IMR-90 (cell line): ENCODE results near the gene GSTT4. TPM values are rescaled to one million over a fixed set of nuclear protein-coding genes. Genes with fewer than 3 reads are reported as not detected.
"Not testable (repeated sequence)": the region's sequence is repeated elsewhere in the genome, so short reads cannot be mapped to it uniquely, and the experiment has no call there.

Source experiments
- ATAC-seq: fragments of 200-7000 bp; cut with Tn5 transposase; 2 replicates; pipeline ENCODE4 v1.9.1; 2020; ENCODE audit warnings: low read depth, mild to moderate bottlenecking, moderate library complexity
- BruUV-seq: library from RNA; stranded (reverse); fragments of 400-500 nt; replicated peaks from 2 replicates; lab custom pipeline; 2021; lab: Mats Ljungman, UMichigan
- CTCF ChIA-PET: fragments of 300-600 bp; formaldehyde crosslinking; extraction: SDS; loops from one replicate; lab custom pipeline; 2021; ENCODE audit warnings: antibody characterized with exemption; lab: Yijun Ruan, JAX
- POLR2A ChIA-PET: fragments of 300-600 bp; sonication (Branson Sonifier 250); formaldehyde crosslinking; loops from one replicate; lab custom pipeline; 2022; ENCODE audit warnings: antibody characterized with exemption; ENCODE audit not compliant: unreplicated experiment; lab: Charles Lee
- DNase-seq: peaks from one replicate; pipeline ENCODE4 v3.0.0; 2013
- H2AFZ ChIP-seq: replicated peaks from 2 replicates; pipeline ENCODE3; 2013; ENCODE audit warnings: low read length, mild to moderate bottlenecking; ENCODE audit not compliant: poor library complexity
- H2AK5ac ChIP-seq: 2 replicates; pipeline ENCODE4 v1.6.1; 2013; ENCODE audit warnings: low read depth, low read length, inconsistent platforms
- H2AK9ac ChIP-seq: replicated peaks from 2 replicates; pipeline ENCODE3; 2013; ENCODE audit warnings: mild to moderate bottlenecking, low read depth, low read length, moderate library complexity; ENCODE audit not compliant: poor library complexity
- H2BK120ac ChIP-seq: 2 replicates; pipeline ENCODE4 v1.6.1; 2013; ENCODE audit warnings: low read depth, low read length, inconsistent platforms
- H2BK15ac ChIP-seq: 3 replicates; pipeline ENCODE4 v1.6.1; 2013; ENCODE audit warnings: low read depth, low read length, inconsistent platforms
- H2BK20ac ChIP-seq: 2 replicates; pipeline ENCODE4 v1.6.1; 2013; ENCODE audit warnings: low read depth, mild to moderate bottlenecking, inconsistent platforms, low read length, moderate library complexity
- H2BK5ac ChIP-seq: 2 replicates; pipeline ENCODE4 v1.6.1; 2013; ENCODE audit warnings: mild to moderate bottlenecking, low read depth, low read length, inconsistent platforms; ENCODE audit not compliant: poor library complexity, severe bottlenecking
- H3K14ac ChIP-seq: replicated peaks from 2 replicates; pipeline ENCODE4 v1.6.1; 2013; ENCODE audit warnings: low read depth, low read length, inconsistent platforms
- H3K18ac ChIP-seq: 2 replicates; pipeline ENCODE4 v1.6.1; 2013; ENCODE audit warnings: low read depth, low read length, control low read depth
- H3K23ac ChIP-seq: 2 replicates; pipeline ENCODE4 v1.6.1; 2013; ENCODE audit warnings: low read depth, low read length, inconsistent platforms
- H3K27ac ChIP-seq: 2 replicates; pipeline ENCODE4 v1.5.1; 2013; ENCODE audit warnings: mild to moderate bottlenecking, control low read depth, low read length; ENCODE audit not compliant: insufficient read depth
- H3K27me3 ChIP-seq: 2 replicates; pipeline ENCODE4 v1.6.1; 2013; ENCODE audit warnings: low read length; ENCODE audit not compliant: control insufficient read depth, insufficient read depth
- H3K36me3 ChIP-seq: 2 replicates; pipeline ENCODE4 v1.6.1; 2013; ENCODE audit warnings: low read length, mixed read lengths; ENCODE audit not compliant: control insufficient read depth, insufficient read depth
- H3K4ac ChIP-seq: 2 replicates; pipeline ENCODE4 v1.6.1; 2013; ENCODE audit warnings: low read depth, low read length, inconsistent platforms
- H3K4me1 ChIP-seq: 2 replicates; pipeline ENCODE4 v1.6.1; 2013; ENCODE audit warnings: low read length, mixed read lengths; ENCODE audit not compliant: control insufficient read depth, insufficient read depth
- H3K4me2 ChIP-seq: 2 replicates; pipeline ENCODE4 v1.6.1; 2013; ENCODE audit warnings: low read depth, mild to moderate bottlenecking, control low read depth, low read length, moderate library complexity
- H3K4me3 ChIP-seq: 2 replicates; pipeline ENCODE4 v1.5.1; 2013; ENCODE audit warnings: low read depth, mild to moderate bottlenecking, control low read depth, low read length, moderate library complexity; ENCODE audit not compliant: insufficient read depth
- H3K56ac ChIP-seq: 2 replicates; pipeline ENCODE4 v1.6.1; 2013; ENCODE audit warnings: low read length, inconsistent platforms; ENCODE audit not compliant: insufficient read depth; ENCODE audit errors: extremely low read depth
- H3K79me1 ChIP-seq, 2 experiments: 2 replicates each; pipeline ENCODE4 v1.6.1; 2013; ENCODE audit warnings: low read length in 2 of 2, inconsistent platforms in 1 of 2, low read depth in 1 of 2
- H3K9ac ChIP-seq: 2 replicates; pipeline ENCODE4 v1.6.1; 2013; ENCODE audit warnings: low read depth, low read length, control low read depth
- H3K9me1 ChIP-seq: 2 replicates; pipeline ENCODE4 v1.6.1; 2013; ENCODE audit warnings: low read length, inconsistent platforms; ENCODE audit not compliant: insufficient read depth
- H3K9me3 ChIP-seq: 2 replicates; pipeline ENCODE4 v1.6.1; 2013; ENCODE audit warnings: low read length; ENCODE audit not compliant: control insufficient read depth, insufficient read depth
- H4K20me1 ChIP-seq: 2 replicates; pipeline ENCODE4 v1.6.1; 2013; ENCODE audit warnings: low read length, inconsistent platforms; ENCODE audit not compliant: insufficient read depth
- H4K5ac ChIP-seq: 2 replicates; pipeline ENCODE4 v1.6.1; 2013; ENCODE audit warnings: mild to moderate bottlenecking, low read depth, low read length, control low read depth
- H4K8ac ChIP-seq, 2 experiments: 2 replicates each; pipeline ENCODE4 v1.6.1; 2013; ENCODE audit warnings: low read depth in 2 of 2, low read length in 2 of 2, control low read depth in 1 of 2, inconsistent platforms in 1 of 2
- H4K91ac ChIP-seq: 2 replicates; pipeline ENCODE4 v1.6.1; 2013; ENCODE audit warnings: low read depth, low read length, inconsistent platforms; ENCODE audit not compliant: insufficient read depth
- MAFK ChIP-seq: IDR thresholded peaks from 2 replicates; pipeline ENCODE4 v1.6.1; 2012; ENCODE audit warnings: low read depth, low read length, improper control_type of control experiment
- RAD21 ChIP-seq: IDR thresholded peaks from 2 replicates; pipeline ENCODE4 v1.6.1; 2012; ENCODE audit warnings: low read length, improper control_type of control experiment
- WGBS, 2 experiments: methylation state at CpG; one replicate each; pipeline versions ENCODE4 v1.1.5 to v1.1.7; 2013; ENCODE audit warnings: missing lambda C conversion rate in 2 of 2; ENCODE audit not compliant: insufficient read length in 1 of 2; ENCODE audit errors: extremely low coverage in 2 of 2; 5-methylcytosine and 5-hydroxymethylcytosine counted together
- dilution Hi-C: fragments of 300-500 bp; cut with HindIII; formaldehyde crosslinking; loops from one replicate; pipeline ENCODE4 v1.14.3; 2018; ENCODE audit warnings: low sequenced_read_pairs; ENCODE audit not compliant: unreplicated experiment
- in situ Hi-C: fragments of 300-500 bp; cut with MboI; formaldehyde crosslinking; loops from 3 replicates; pipeline ENCODE4 v1.14.3; 2019; ENCODE audit warnings: low sequenced_read_pairs, inconsistent platforms, mixed read lengths
- intact Hi-C: fragments of 100-400 bp; cut with micrococcal nuclease; formaldehyde crosslinking; loops from 2 replicates; pipeline ENCODE4 v1.10.0; 2022
- polyA plus RNA-seq, 3 experiments: library from polyadenylated mRNA; depleted of rRNA; stranded (reverse); fragments of >200 nt; gene quantifications; 2 replicates each; pipeline ENCODE4 v1.2.3, GENCODE V29; 2012; ENCODE audit warnings: low replicate concordance in 1 of 3
- total RNA-seq: library from RNA; depleted of rRNA; stranded (reverse); fragments of >200 nt; gene quantifications from 2 replicates; pipeline ENCODE4 v1.2.3, GENCODE V29; 2012

GSTT4 gene
- total and polyA plus RNA-seq, 2 of the 4 experiments (the other 2 are of a cell fraction), result not detected

GRCh38 chr22:23997092-23997491 is 8.2 kb downstream of the GSTT4 start:
- no peaks in the 10 kb centered on the region for H3K4me1 ChIP-seq
- H3K14ac ChIP-seq, result no peak overlapping the region
- H3K27ac ChIP-seq, result no peak overlapping the region
- ATAC-seq (no peak), DNase-seq (no peak)
- TF ChIP-seq MAFK (no peak), RAD21 (no peak)
- no peak overlapping the region for H3K18ac ChIP-seq
- ChIA-PET POLR2A (no interaction called here), CTCF (interaction anchor here (0.7 kb wide), 1 partner anchor 1391 kb away, joined by 3 read pairs; no protein-coding TSS in a partner anchor)
- no peak overlapping the region for H2BK5ac ChIP-seq
- no peak overlapping the region for H3K4ac ChIP-seq
- H3K23ac ChIP-seq, result no peak overlapping the region
- no peaks in the 10 kb centered on the region for H3K36me3 ChIP-seq
- BruUV-seq, result no TSS peak
- H4K91ac ChIP-seq, result no peak overlapping the region
- no peaks in the 10 kb centered on the region for H3K9me1 ChIP-seq
- H2AFZ ChIP-seq, result no peak overlapping the region
- H2AK5ac ChIP-seq, result no peak overlapping the region
- no peak overlapping the region for H3K56ac ChIP-seq
- intact Hi-C loops, result no loop called here
- no peak overlapping the region for H2BK120ac ChIP-seq
- H2AK9ac ChIP-seq, result no peak overlapping the region
- no peaks in the 10 kb centered on the region for H3K79me1 ChIP-seq
- in situ Hi-C loops, result loop anchor here (5.0 kb wide), 1 partner anchor 175 kb away; no protein-coding TSS in a partner anchor
- H2BK15ac ChIP-seq, result no peak overlapping the region
- WGBS, 2 experiments, result no CpG with 5 or more reads among the region's 3 CpGs
- H3K4me2 ChIP-seq, result no peak overlapping the region
- H3K27me3 ChIP-seq, result no peaks in the 10 kb centered on the region
- H3K9ac ChIP-seq, result no peak overlapping the region
- no peaks in the 10 kb centered on the region for H4K20me1 ChIP-seq
- H3K4me3 ChIP-seq, result no peak overlapping the region
- no peaks in the 10 kb centered on the region for H3K9me3 ChIP-seq
- no peak overlapping the region for H4K8ac ChIP-seq
- dilution Hi-C loops, result no loop called here
- H4K5ac ChIP-seq, result no peak overlapping the region
- H2BK20ac ChIP-seq, result no peak overlapping the region

DNA sequence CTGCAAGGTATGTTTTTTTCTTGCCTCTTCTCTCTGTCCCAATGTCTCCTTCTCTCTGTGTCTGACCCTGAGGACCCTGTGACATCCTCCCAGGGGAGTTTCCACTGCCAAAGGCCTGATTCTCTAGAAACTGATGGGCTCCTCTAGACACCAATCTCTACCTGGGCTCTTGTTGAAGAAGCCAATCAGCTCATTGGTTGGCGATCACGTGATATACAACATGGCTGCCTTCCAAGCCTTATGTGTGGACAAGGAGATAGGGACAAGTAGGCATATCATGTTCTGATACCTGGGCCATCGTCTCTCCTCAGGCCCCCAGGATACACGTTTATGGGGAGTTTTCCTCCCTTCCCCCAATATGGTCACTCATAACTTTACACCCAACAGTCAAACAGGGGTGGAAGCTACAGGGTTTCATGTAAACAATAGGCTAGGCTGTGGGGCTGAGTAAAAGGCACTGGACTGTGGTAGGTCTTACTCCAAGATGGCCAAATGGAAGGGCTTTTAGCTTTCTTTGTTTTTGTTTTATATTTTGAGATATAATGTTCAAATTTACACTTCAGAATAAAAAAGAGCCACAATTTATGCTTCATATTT is 11.6 kb downstream of the GSTT4 start:
- H2AK9ac ChIP-seq, ATAC-seq, DNase-seq, H3K4me1 ChIP-seq, H4K8ac ChIP-seq, H3K9me1 ChIP-seq, H3K56ac ChIP-seq, POLR2A ChIA-PET, H3K14ac ChIP-seq, H2AK5ac ChIP-seq, BruUV-seq, H2BK20ac ChIP-seq, H3K4me2 ChIP-seq, intact Hi-C loops, H4K5ac ChIP-seq, H2AFZ ChIP-seq, H2BK5ac ChIP-seq, H3K27ac ChIP-seq, H3K18ac ChIP-seq, H3K36me3 ChIP-seq, CTCF ChIA-PET, H3K79me1 ChIP-seq, H3K9ac ChIP-seq, H4K20me1 ChIP-seq, H3K9me3 ChIP-seq, H2BK15ac ChIP-seq, H3K4ac ChIP-seq, dilution Hi-C loops, in situ Hi-C loops, H3K23ac ChIP-seq, H4K91ac ChIP-seq, H3K4me3 ChIP-seq, H2BK120ac ChIP-seq, H3K27me3 ChIP-seq: not testable (repeated sequence)
- WGBS, 2 experiments, result no CpG with 5 or more reads among the region's 4 CpGs
